Chondrocyte (in vitro differentiated cells): Measurements from ENCODE around the gene THADA. TPM values are rescaled to one million over a fixed set of nuclear protein-coding genes. Genes with fewer than 3 reads are reported as not detected.

Experiments used
- DNase-seq: peaks from one replicate; pipeline ENCODE4 v3.0.0; 2021; ENCODE audit warnings: mixed read lengths, low spot score
- H3K27ac Mint-ChIP-seq: one replicate; pipeline ENCODE4 v1.8.0; 2021; ENCODE audit warnings: mild to moderate bottlenecking, moderate library complexity, mixed read lengths; ENCODE audit not compliant: unreplicated experiment
- H3K27me3 Mint-ChIP-seq: 2 replicates; pipeline ENCODE4 v1.8.0; 2021; ENCODE audit warnings: low read depth, mixed read lengths
- H3K36me3 Mint-ChIP-seq: 2 replicates; pipeline ENCODE4 v1.8.0; 2021; ENCODE audit warnings: low read depth, mixed read lengths
- H3K4me1 Mint-ChIP-seq: 2 replicates; pipeline ENCODE4 v1.8.0; 2021; ENCODE audit warnings: low read depth, mild to moderate bottlenecking, mixed read lengths
- H3K4me3 Mint-ChIP-seq: one replicate; pipeline ENCODE4 v1.8.0; 2021; ENCODE audit warnings: mild to moderate bottlenecking, moderate library complexity, mixed read lengths; ENCODE audit not compliant: unreplicated experiment
- H3K9me3 Mint-ChIP-seq: 2 replicates; pipeline ENCODE4 v1.8.0; 2021; ENCODE audit warnings: low read depth, mixed read lengths
- CTCF ChIP-seq: fragments of 200-600 bp; sonication (generic); IDR thresholded peaks from 2 replicates; pipeline ENCODE4 v1.5.0; 2021; ENCODE audit warnings: antibody characterized with exemption, mild to moderate bottlenecking, moderate library complexity
- total RNA-seq: library from RNA; stranded (reverse); gene quantifications from 3 replicates; pipeline ENCODE4 v1.2.1, GENCODE V29; 2021

The THADA gene
- total RNA-seq, 1 donor from 2014 or later = 28.4 TPM

DNA sequence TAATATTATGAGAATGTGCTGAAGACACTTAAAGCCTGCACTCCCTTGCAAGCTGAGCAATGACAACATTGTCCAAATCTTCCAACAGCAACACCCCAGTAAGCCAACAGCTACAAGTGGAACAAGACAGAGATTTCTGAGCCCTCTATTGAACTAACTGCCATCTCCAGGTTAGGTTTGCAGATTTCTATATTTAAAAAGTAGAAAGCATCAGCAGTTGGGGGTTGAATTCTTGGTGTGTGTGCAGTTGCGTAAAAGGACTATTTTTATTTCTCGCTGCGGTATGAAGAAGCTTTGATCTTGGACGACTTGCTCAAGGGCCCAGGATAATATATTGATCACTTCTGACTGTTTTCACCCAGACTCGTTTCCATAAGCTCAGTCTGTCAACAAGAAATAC is 263.2 kb downstream of the THADA start:
- Mint-ChIP-seq H3K27ac (peak overlapping the region; percentile 99), H3K4me3 (peak overlapping the region; percentile 10), H3K27me3 (no peaks in the 10 kb centered on the region), H3K36me3 (peaks cover 2% of the 10 kb centered on the region), H3K9me3 (no peaks in the 10 kb centered on the region), H3K4me1 (peaks cover 73% of the 10 kb centered on the region)
- no peak for TF ChIP-seq CTCF
- DNase-seq = no peak

GRCh38 chr2:43331422-43331821 is 264.4 kb downstream of the THADA start:
- H3K4me1 Mint-ChIP-seq = peaks cover 66% of the 10 kb centered on the region
- no peaks in the 10 kb centered on the region for H3K27me3 Mint-ChIP-seq
- TF ChIP-seq CTCF = no peak
- peak overlapping the region; percentile 5 for H3K27ac Mint-ChIP-seq
- H3K4me3 Mint-ChIP-seq = no peak overlapping the region
- H3K9me3 Mint-ChIP-seq = no peaks in the 10 kb centered on the region
- no peaks in the 10 kb centered on the region for H3K36me3 Mint-ChIP-seq
- DNase-seq = no peak

GRCh38 chr2:43329637-43330036 is 266.2 kb downstream of the THADA start:
- H3K27ac Mint-ChIP-seq = no peak overlapping the region
- no peak overlapping the region for H3K4me3 Mint-ChIP-seq
- peaks cover 71% of the 10 kb centered on the region for H3K4me1 Mint-ChIP-seq
- no peak for DNase-seq
- H3K9me3 Mint-ChIP-seq = peaks cover 4% of the 10 kb centered on the region
- peaks cover 3% of the 10 kb centered on the region for H3K36me3 Mint-ChIP-seq
- no peak for TF ChIP-seq CTCF
- no peaks in the 10 kb centered on the region for H3K27me3 Mint-ChIP-seq

DNA sequence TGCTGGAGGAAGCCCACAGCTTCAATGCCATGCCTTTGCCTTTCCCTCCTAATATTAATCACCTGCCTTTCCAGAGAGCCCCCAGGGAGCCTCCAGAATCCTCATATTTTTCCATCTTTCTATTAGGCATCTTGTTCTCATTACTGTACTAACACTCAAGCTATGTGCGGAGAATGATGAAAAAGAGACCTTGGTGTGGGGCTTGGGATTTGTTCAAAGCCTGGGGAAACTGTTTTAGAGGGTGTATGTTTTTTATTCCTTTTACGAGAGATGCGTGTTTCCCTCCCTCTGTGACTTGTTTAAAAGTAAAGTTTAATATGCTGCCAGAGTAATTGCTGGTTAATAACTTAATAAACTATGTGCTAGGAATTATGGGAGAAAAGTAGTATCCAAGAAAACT is 267.0 kb downstream of the THADA start:
- Mint-ChIP-seq H3K4me3 (no peak overlapping the region), H3K9me3 (peaks cover 4% of the 10 kb centered on the region), H3K27me3 (no peaks in the 10 kb centered on the region), H3K4me1 (peaks cover 72% of the 10 kb centered on the region), H3K36me3 (peaks cover 3% of the 10 kb centered on the region), H3K27ac (no peak overlapping the region)
- TF ChIP-seq CTCF = no peak
- DNase-seq = no peak

- Mint-ChIP-seq H3K9me3 (peaks cover 4% of the 10 kb centered on the region), H3K27me3 (no peaks in the 10 kb centered on the region), H3K36me3 (peaks cover 3% of the 10 kb centered on the region), H3K4me3 (no peak overlapping the region), H3K4me1 (peaks cover 71% of the 10 kb centered on the region), H3K27ac (peak overlapping the region; percentile 56)
- no peak for TF ChIP-seq CTCF
- no peak for DNase-seq
These were observed 267.7 kb downstream of the THADA start for GRCh38 chr2:43328133-43328532.
